Middle frontal gyrus (tissue), 1 donor: Measurements from ENCODE around the gene COL10A1.

Experiments used
- DNase-seq: peaks from one replicate; pipeline ENCODE4 v3.0.0-alpha.2; 2015; ENCODE audit warnings: low spot score; ENCODE audit errors: extremely low spot score

COL10A1 gene

GRCh38 chr6:116087437-116088027 lies 38.4 kb downstream of the COL10A1 start:
- DNase-seq = no peak

DNA sequence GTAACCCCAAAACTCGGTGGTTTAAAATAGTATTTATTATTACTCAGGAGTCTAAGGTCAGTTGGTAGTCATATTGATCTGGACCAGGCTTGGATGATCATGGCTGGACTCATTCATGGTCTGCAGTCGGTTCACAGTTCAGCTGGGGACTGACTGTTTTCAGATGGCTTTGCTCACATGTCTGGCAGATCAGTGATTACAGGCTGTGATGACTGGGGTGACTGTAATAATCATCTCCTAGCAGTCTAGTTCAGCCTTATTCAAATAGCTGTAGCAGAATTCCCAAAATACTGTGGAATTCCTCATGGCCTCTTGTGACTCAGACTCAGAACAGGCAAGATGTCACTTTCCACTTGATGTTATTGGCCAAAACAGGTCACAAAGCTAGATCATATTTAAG lies 41.6 kb downstream of the COL10A1 start:
- DNase-seq = no peak

DNA sequence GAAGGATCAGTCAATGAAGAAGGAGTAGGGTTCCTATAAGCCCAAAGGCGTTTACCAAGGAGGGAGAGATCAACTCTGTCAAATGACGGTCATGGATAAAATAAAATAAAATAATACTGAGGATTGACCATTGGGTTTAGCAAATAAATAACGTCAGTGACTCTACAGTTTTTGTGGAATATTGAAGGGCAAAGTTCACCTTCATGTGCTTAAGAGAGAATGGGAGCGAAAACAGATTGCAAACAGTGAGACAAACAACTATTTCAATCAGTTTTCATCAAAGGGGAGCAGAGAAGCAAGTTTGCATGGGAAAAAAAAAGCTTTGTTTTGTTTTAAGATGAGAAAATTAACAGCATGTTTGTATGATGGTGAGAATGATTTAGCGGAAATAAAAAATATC lies 42.9 kb downstream of the COL10A1 start:
- no peak for DNase-seq

- DNase-seq = no peak
These were observed 47.0 kb downstream of the COL10A1 start for GRCh38 chr6:116078945-116079344.

GRCh38 chr6:116078522-116078921 lies 47.4 kb downstream of the COL10A1 start:
- no peak for DNase-seq

GRCh38 chr6:116074732-116075390 lies 51.1 kb downstream of the COL10A1 start:
- no peak for DNase-seq

- no peak for DNase-seq
These were observed 52.0 kb downstream of the COL10A1 start for GRCh38 chr6:116073765-116074440.

DNA sequence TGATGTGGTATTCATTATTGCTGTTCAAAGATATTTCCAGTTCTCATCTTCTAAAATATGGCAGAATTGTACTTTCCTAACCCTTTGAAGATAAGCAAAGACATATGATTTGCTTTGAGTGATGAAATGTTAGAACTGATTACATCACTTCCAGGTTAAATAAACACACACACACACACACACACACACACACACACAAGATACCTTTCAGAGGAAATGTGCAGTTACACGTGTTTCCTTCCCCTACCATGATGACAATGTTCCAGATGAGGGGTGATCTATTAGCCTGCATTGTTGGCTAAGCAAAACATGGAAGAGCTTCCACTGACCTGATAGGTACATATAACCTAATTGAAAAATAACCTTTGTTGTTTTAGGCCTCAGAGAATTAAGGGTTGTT lies 53.6 kb downstream of the COL10A1 start:
- DNase-seq = no peak

- no peak for DNase-seq
These were observed 55.1 kb downstream of the COL10A1 start for GRCh38 chr6:116070616-116071389.

GRCh38 chr6:116070101-116070500 lies 55.8 kb downstream of the COL10A1 start:
- DNase-seq = no peak
